ENCODE data around the gene FAM114A1.

Gene FAM114A1

GRCh38 chr4:38867478-38868058, at the start of gene FAM114A1:
Gene FAM114A1, plus strand, starts transcription at chr4:38867806. Its CDS starts 10,273 bp downstream, at chr4:38878079.
- no peak for DNase-seq

- no peak for DNase-seq
Measured at GRCh38 chr4:38818441-38818976, 49.1 kb upstream of the FAM114A1 start.

- DNase-seq: no peak
Measured at GRCh38 chr4:38819569-38819968, 48.0 kb upstream of the FAM114A1 start.

GRCh38 chr4:38820329-38821061, 47.1 kb upstream of the FAM114A1 start:
- DNase-seq: no peak

- DNase-seq: no peak
Measured at GRCh38 chr4:38821739-38822138, 45.9 kb upstream of the FAM114A1 start.

GRCh38 chr4:38822748-38823303, 44.8 kb upstream of the FAM114A1 start:
- DNase-seq: no peak

GRCh38 chr4:38823766-38824165, 43.8 kb upstream of the FAM114A1 start:
- no peak for DNase-seq

GRCh38 chr4:38829237-38829636, 38.4 kb upstream of the FAM114A1 start:
- no peak for DNase-seq

- no peak for DNase-seq
Measured at GRCh38 chr4:38831653-38832052, 36.0 kb upstream of the FAM114A1 start.

- DNase-seq: no peak
Measured at GRCh38 chr4:38832206-38832605, 35.4 kb upstream of the FAM114A1 start.

- no peak for DNase-seq
Measured at GRCh38 chr4:38832624-38833528, 34.7 kb upstream of the FAM114A1 start.

- no peak for DNase-seq
Measured at GRCh38 chr4:38834570-38834969, 33.0 kb upstream of the FAM114A1 start.

- no peak for DNase-seq
Measured at GRCh38 chr4:38837334-38837733, 30.3 kb upstream of the FAM114A1 start.

- no peak for DNase-seq
Measured at GRCh38 chr4:38837849-38838248, 29.8 kb upstream of the FAM114A1 start.

GRCh38 chr4:38842994-38843393, 24.6 kb upstream of the FAM114A1 start:
- no peak for DNase-seq

GRCh38 chr4:38846015-38846414, 21.6 kb upstream of the FAM114A1 start:
- DNase-seq: no peak

GRCh38 chr4:38855466-38855865, 12.1 kb upstream of the FAM114A1 start:
- no peak for DNase-seq

GRCh38 chr4:38856046-38856445, 11.6 kb upstream of the FAM114A1 start:
- no peak for DNase-seq

- DNase-seq: peak; percentile 37
Measured at GRCh38 chr4:38856524-38857337, 10.9 kb upstream of the FAM114A1 start, which contains the start of gene TLR6. Gene TLR6, minus strand, starts transcription at chr4:38856817. Its CDS starts 27,344 bp downstream, at chr4:38829473.

- no peak for DNase-seq
Measured at GRCh38 chr4:38857354-38858096, 10.1 kb upstream of the FAM114A1 start.

GRCh38 chr4:38858097-38858420, 9.5 kb upstream of the FAM114A1 start:
- DNase-seq: no peak

Measured in stimulated activated naive CD4-positive, alpha-beta T cell treated with Interleukin-2 at 50 U/mL for 16 hours (primary cell).